Stimulated activated CD4-positive, alpha-beta T cell treated with anti-CD3 and anti-CD28 coated beads, Interleukin-1b, Interleukin-23, amount 100 ng/mL, for 1 hour (primary cell): Measurements from ENCODE around the gene TAS2R41.

Source experiments
- DNase-seq, 2 donors: peaks; one replicate each; pipeline ENCODE4 v3.0.0-alpha.2; 2020; ENCODE audit warnings: low read depth in 2 of 2

TAS2R41 gene

GRCh38 chr7:143492799-143493739, 15.4 kb downstream of the TAS2R41 start:
- DNase-seq, result no peak

GRCh38 chr7:143493751-143494150, 16.1 kb downstream of the TAS2R41 start:
- no peak for DNase-seq

- DNase-seq, result no peak
Observed at GRCh38 chr7:143494622-143495021, 16.9 kb downstream of the TAS2R41 start.

GRCh38 chr7:143495851-143496250, 18.2 kb downstream of the TAS2R41 start:
- DNase-seq, result no peak

GRCh38 chr7:143496263-143496662, 18.6 kb downstream of the TAS2R41 start:
- no peak for DNase-seq

- no peak for DNase-seq
Observed at GRCh38 chr7:143497008-143497795, 19.5 kb downstream of the TAS2R41 start.

- DNase-seq, result no peak
Observed at GRCh38 chr7:143499246-143499645, 21.6 kb downstream of the TAS2R41 start.

- DNase-seq, result no peak
Observed at GRCh38 chr7:143499743-143500348, 22.2 kb downstream of the TAS2R41 start.

GRCh38 chr7:143503261-143503660, 25.6 kb downstream of the TAS2R41 start:
- DNase-seq, result no peak

- DNase-seq, result no peak
Observed at GRCh38 chr7:143504215-143504936, 26.7 kb downstream of the TAS2R41 start.

- no peak for DNase-seq
Observed at GRCh38 chr7:143504937-143505297, 27.2 kb downstream of the TAS2R41 start.

- DNase-seq, result no peak
Observed at GRCh38 chr7:143505838-143506237, 28.2 kb downstream of the TAS2R41 start.

GRCh38 chr7:143507094-143507518, 29.4 kb downstream of the TAS2R41 start:
- DNase-seq, result no peak

- DNase-seq, result no peak
Observed at GRCh38 chr7:143507534-143508055, 29.9 kb downstream of the TAS2R41 start.

GRCh38 chr7:143510854-143511592, 33.4 kb downstream of the TAS2R41 start:
- no peak for DNase-seq

- DNase-seq, result no peak
Observed at GRCh38 chr7:143511593-143512047, 33.9 kb downstream of the TAS2R41 start.

GRCh38 chr7:143512488-143513340, 35.0 kb downstream of the TAS2R41 start:
- DNase-seq, result no peak

GRCh38 chr7:143514487-143514886, 36.8 kb downstream of the TAS2R41 start:
- no peak for DNase-seq

- DNase-seq, result no peak
Observed at GRCh38 chr7:143514995-143515735, 37.5 kb downstream of the TAS2R41 start.
